ENCODE data around the gene RAB34. TPM values are rescaled to one million over a fixed set of nuclear protein-coding genes. Genes with fewer than 3 reads are reported as not detected.
"Not testable (repeated sequence)": the region's sequence is repeated elsewhere in the genome, so short reads cannot be mapped to it uniquely, and the experiment has no call there.

The RAB34 gene
- total RNA-seq, 4 donors from 2014 or later, result 27.6 to 98.0 (median 65.1) TPM

- peak overlapping the region in 3 of 4 donors; percentile 94 to 99 (median 97) for H3K27ac ChIP-seq
- H3K4me1 ChIP-seq, result peaks cover 43 to 83% (median 70%) of the 10 kb centered on the region in 3 donors
- H3K36me3 ChIP-seq, result peaks cover 6 to 43% (median 16%) of the 10 kb centered on the region in 3 donors
- peak overlapping the region in 2 of 4 donors; percentile 23 to 85 for H3K4me3 ChIP-seq
- no peak for DNase-seq
- peaks cover 0 to 5% (median 0%) of the 10 kb centered on the region in 4 donors for H3K27me3 ChIP-seq
- TF ChIP-seq CTCF (IDR thresholded peaks at IDR 0.05) (no peak), POLR2A (IDR thresholded peaks at IDR 0.05) (no peak)
- no peaks in the 10 kb centered on the region for H3K9me3 ChIP-seq
- 54 to 62% methylated on average over 3 to 7 of the region's 7 CpGs for WGBS, 2 donors
- intact Hi-C loops (cut with DNase I), result no loop called here
These were observed 4.9 kb upstream of the RAB34 start for GRCh38 chr17:28722417-28723158.

GRCh38 chr17:28720997-28721329, 3.3 kb upstream of the RAB34 start:
- 19 to 24% methylated on average over 10 to 19 of the region's 19 CpGs for WGBS, 2 donors
- Histone ChIP-seq H3K4me1 (peaks cover 47 to 92% (median 69%) of the 10 kb centered on the region in 3 donors), H3K36me3 (peaks cover 6 to 43% (median 16%) of the 10 kb centered on the region in 3 donors), H3K27me3 (peaks cover 0 to 15% (median 0%) of the 10 kb centered on the region in 4 donors), H3K4me3 (peak overlapping the region; percentile 73 to 97 (median 89)), H3K27ac (peak overlapping the region; percentile 93 to 97 (median 95))
- DNase-seq; H3K9me3 ChIP-seq; intact Hi-C loops (cut with DNase I): not testable (repeated sequence)

- TF ChIP-seq CTCF (IDR thresholded peaks at IDR 0.05), result peak in 1 of 6 experiments; percentile 39
- no peak for TF ChIP-seq POLR2A (IDR thresholded peaks at IDR 0.05)
- 0 to 2% methylated on average over 19 to 29 of the region's 30 CpGs for WGBS, 2 donors
- intact Hi-C loops (cut with DNase I), result no loop called here
- H3K27me3 ChIP-seq, result peaks cover 0 to 15% (median 0%) of the 10 kb centered on the region in 4 donors
- H3K27ac ChIP-seq, result peak overlapping the region; percentile 93 to 97 (median 95)
- DNase-seq, result no peak
- H3K36me3 ChIP-seq, result peaks cover 6 to 49% (median 16%) of the 10 kb centered on the region in 3 donors
- H3K4me1 ChIP-seq, result peaks cover 45 to 92% (median 66%) of the 10 kb centered on the region in 3 donors
- no peaks in the 10 kb centered on the region for H3K9me3 ChIP-seq
- H3K4me3 ChIP-seq, result peak overlapping the region; percentile 73 to 97 (median 89)
These were observed 2.8 kb upstream of the RAB34 start for GRCh38 chr17:28720247-28720996.

- TF ChIP-seq POLR2A (IDR thresholded peaks at IDR 0.05), result peak in 1 of 4 donors; percentile 0
- TF ChIP-seq CTCF (IDR thresholded peaks at IDR 0.05), result no peak
- H3K36me3 ChIP-seq, result peaks cover 6 to 53% (median 11%) of the 10 kb centered on the region in 3 donors
- WGBS, 2 donors, result 24 to 27% methylated on average over 14 to 18 of the region's 18 CpGs
- peak overlapping the region; percentile 73 to 97 (median 89) for H3K4me3 ChIP-seq
- no peaks in the 10 kb centered on the region for H3K9me3 ChIP-seq
- peaks cover 38 to 78% (median 53%) of the 10 kb centered on the region in 3 donors for H3K4me1 ChIP-seq
- no peak for DNase-seq
- H3K27me3 ChIP-seq, result peaks cover 0 to 15% (median 0%) of the 10 kb centered on the region in 4 donors
- intact Hi-C loops (cut with DNase I), result no loop called here
- peak overlapping the region; percentile 93 to 97 (median 95) for H3K27ac ChIP-seq
These were observed 1.4 kb upstream of the RAB34 start for GRCh38 chr17:28719021-28719433.

GRCh38 chr17:28718333-28719020, 809 bp upstream of the RAB34 start:
- intact Hi-C loops (cut with DNase I), result no loop called here
- no peak for TF ChIP-seq CTCF (IDR thresholded peaks at IDR 0.05)
- DNase-seq, result no peak
- H3K36me3 ChIP-seq, result peaks cover 4 to 53% (median 10%) of the 10 kb centered on the region in 3 donors
- peaks cover 38 to 72% (median 50%) of the 10 kb centered on the region in 3 donors for H3K4me1 ChIP-seq
- H3K27ac ChIP-seq, result peak overlapping the region; percentile 93 to 97 (median 95)
- peak overlapping the region; percentile 43 to 97 (median 89) for H3K4me3 ChIP-seq
- peaks cover 0 to 15% (median 0%) of the 10 kb centered on the region in 4 donors for H3K27me3 ChIP-seq
- WGBS, 2 donors, result 32 to 39% methylated on average over 15 to 16 of the region's 18 CpGs
- no peaks in the 10 kb centered on the region for H3K9me3 ChIP-seq

Data from esophagus squamous epithelium (tissue), 5 donors.